Tibial nerve (tissue), 4 donors: Measurements from ENCODE around the gene TNXB.
A peak's percentile ranks its signal among the peaks of the same experiment; 100 is the strongest.

Experiments used
- CTCF ChIP-seq, 5 experiments: fragments of 200-600 bp in 3 of 5; fragments of 450-650 bp in 2 of 5; sonication (generic) in 3 of 5; IDR thresholded peaks; one replicate each; pipeline ENCODE4 v1.5.1; 2016 to 2019; ENCODE audit warnings: antibody characterized with exemption in 5 of 5, mild to moderate bottlenecking in 3 of 5, moderate library complexity in 2 of 5
- EP300 ChIP-seq, 2 donors: sonication (generic); formaldehyde crosslinking; IDR thresholded peaks; one replicate each; pipeline ENCODE4 v1.6.1; 2017; ENCODE audit warnings: antibody characterized with exemption in 2 of 2, mild to moderate bottlenecking in 1 of 2
- POLR2A ChIP-seq, 2 donors: fragments of 450-650 bp; IDR thresholded peaks; one replicate each; pipeline ENCODE4 v1.6.1; 2017; ENCODE audit warnings: antibody characterized with exemption in 2 of 2, mild to moderate bottlenecking in 2 of 2, moderate library complexity in 2 of 2

- TF ChIP-seq CTCF (IDR thresholded peaks at IDR 0.05), result peak in 1 of 5 experiments; percentile 36
- no peak for TF ChIP-seq EP300 (IDR thresholded peaks at IDR 0.05)
- TF ChIP-seq POLR2A (IDR thresholded peaks at IDR 0.05), result no peak
Measured at GRCh38 chr6:32046450-32047083, 62.6 kb downstream of the TNXB start.
